A549 (cell line): ENCODE measurements around the gene GPR18. TPM values are rescaled to one million over a fixed set of nuclear protein-coding genes. Genes with fewer than 3 reads are reported as not detected.

Source experiments
- ATAC-seq, 2 experiments: fragments of 200-7000 bp in 1 of 2; fragments of >200 bp in 1 of 2; cut with Nextera tagmentation in 1 of 2; cut with Tn5 transposase in 1 of 2; 3 replicates each; pipeline versions ENCODE4 v1.8.0 to v1.9.1; 2018 to 2020; ENCODE audit warnings: mild to moderate bottlenecking in 1 of 2, moderate library complexity in 1 of 2
- CTCF ChIA-PET: fragments of 300-600 bp; sonication (Branson Sonifier 250); formaldehyde crosslinking; extraction: SDS; loops from one replicate; lab custom pipeline; 2021; ENCODE audit warnings: antibody characterized with exemption, inconsistent platforms; lab: Yijun Ruan, JAX
- POLR2A ChIA-PET: fragments of 350-600 bp; formaldehyde crosslinking; extraction: SDS; loops from one replicate; lab custom pipeline; 2021; ENCODE audit warnings: antibody characterized with exemption, inconsistent platforms; lab: Yijun Ruan, JAX
- DNase-seq, 2 experiments: peaks; one replicate each; pipeline versions ENCODE4 v3.0.0 to v3.0.0-alpha.2; 2011 to 2016; ENCODE audit warnings: low read depth in 1 of 2, low spot score in 1 of 2
- FAIRE-seq: peaks from 2 replicates; lab custom pipeline; 2011; peaks lifted over from hg19 to GRCh38; lab: Jason Lieb, UNC
- H3K27ac ChIP-seq, 2 experiments: fragments of >200 bp; sonication (Bioruptor Twin); formaldehyde crosslinking; 3 replicates each; pipeline ENCODE4 v1.5.1; 2016 to 2017
- H3K4me1 ChIP-seq: fragments of >200 bp; sonication (Bioruptor Twin); formaldehyde crosslinking; 3 replicates; pipeline ENCODE4 v1.6.1; 2016
- H3K4me2 ChIP-seq: fragments of >200 bp; sonication (Bioruptor Twin); formaldehyde crosslinking; 3 replicates; pipeline ENCODE4 v1.6.1; 2016
- H3K4me3 ChIP-seq: fragments of >200 bp; sonication (Bioruptor Twin); formaldehyde crosslinking; 3 replicates; pipeline ENCODE4 v1.5.1; 2016
- H3K9me3 ChIP-seq: fragments of >200 bp; sonication (Bioruptor Twin); formaldehyde crosslinking; 3 replicates; pipeline ENCODE4 v1.6.1; 2016
- BCL3 ChIP-seq: fragments of >200 bp; sonication (Bioruptor Twin); formaldehyde crosslinking; IDR thresholded peaks from 3 replicates; pipeline ENCODE4 v1.6.1; 2016
- BHLHE40 ChIP-seq: IDR thresholded peaks from 2 replicates; pipeline ENCODE4 v1.6.1; 2012; ENCODE audit warnings: low read depth, low read length, inconsistent platforms
- CBX2 ChIP-seq: fragments of 200-600 bp; sonication (generic); IDR thresholded peaks from 2 replicates; pipeline ENCODE4 v1.6.1; 2016; ENCODE audit warnings: low read depth, mild to moderate bottlenecking, borderline replicate concordance
- CEBPB ChIP-seq, 2 experiments: fragments of >200 bp in 1 of 2; sonication (Bioruptor Twin) in 1 of 2; formaldehyde crosslinking in 1 of 2; IDR thresholded peaks; 2 replicates each; pipeline ENCODE4 v1.6.1; 2012 to 2016
- CTCF ChIP-seq: fragments of >200 bp; sonication (Bioruptor Twin); formaldehyde crosslinking; IDR thresholded peaks from 3 replicates; pipeline ENCODE4 v1.5.1; 2016
- EHMT2 ChIP-seq: fragments of 200-600 bp; sonication (generic); IDR thresholded peaks from 2 replicates; pipeline ENCODE4 v1.6.1; 2016; ENCODE audit warnings: antibody characterized with exemption, low read depth, mild to moderate bottlenecking, moderate library complexity
- ESRRA ChIP-seq: fragments of 150-350 bp; IDR thresholded peaks from 2 replicates; pipeline ENCODE4 v1.6.1; 2014; ENCODE audit warnings: mild to moderate bottlenecking, low read length, borderline replicate concordance
- FOSL2 ChIP-seq, 2 experiments: fragments of 450-650 bp in 1 of 2; fragments of >200 bp in 1 of 2; sonication (Bioruptor Twin) in 1 of 2; formaldehyde crosslinking; IDR thresholded peaks; 2 replicates each; pipeline versions ENCODE4 v1.5.0 to v1.6.1; 2016 to 2020; ENCODE audit warnings: mild to moderate bottlenecking in 1 of 2, moderate library complexity in 1 of 2
- HOXA7 ChIP-seq: fragments of 250-450 bp; sonication (Bioruptor Pico); IDR thresholded peaks from 2 replicates; pipeline ENCODE4 v1.5.0; 2020; ENCODE audit warnings: mild to moderate bottlenecking, moderate library complexity
- HOXB13 ChIP-seq: fragments of 250-450 bp; sonication (Bioruptor Pico); IDR thresholded peaks from 2 replicates; pipeline ENCODE4 v1.5.0; 2020; ENCODE audit warnings: low read depth, mild to moderate bottlenecking, moderate library complexity
- JUN ChIP-seq, 2 experiments: fragments of >200 bp; sonication (Bioruptor Twin); formaldehyde crosslinking; IDR thresholded peaks; 2 replicates in 1 of 2; 3 replicates in 1 of 2; pipeline ENCODE4 v1.6.1; 2016 to 2017
- PHF8 ChIP-seq: fragments of 200-600 bp; sonication (generic); IDR thresholded peaks from 2 replicates; pipeline ENCODE4 v1.6.1; 2016; ENCODE audit warnings: low read depth, mild to moderate bottlenecking, antibody characterized with exemption, moderate library complexity, borderline replicate concordance
- POLR2AphosphoS2 ChIP-seq: conservative IDR thresholded peaks from 2 replicates; pipeline ENCODE4 v1.6.1; 2012; ENCODE audit warnings: low read length, improper control_type of control experiment, inconsistent platforms
- RCOR1 ChIP-seq: fragments of 150-350 bp; IDR thresholded peaks from 2 replicates; pipeline ENCODE4 v1.6.1; 2014; ENCODE audit warnings: antibody characterized with exemption, low read length, low read depth
- RFX5 ChIP-seq: fragments of 450-650 bp; IDR thresholded peaks from 2 replicates; pipeline ENCODE4 v1.7.1; 2014; ENCODE audit warnings: antibody characterized with exemption, mild to moderate bottlenecking, moderate library complexity
- TFCP2L1 ChIP-seq: fragments of 250-450 bp; sonication (Bioruptor Pico); IDR thresholded peaks from 2 replicates; pipeline ENCODE4 v1.5.0; 2021; ENCODE audit warnings: mild to moderate bottlenecking
- TP53 ChIP-seq: fragments of 250-450 bp; sonication (Bioruptor Pico); IDR thresholded peaks from 2 replicates; pipeline ENCODE4 v1.5.0; 2021; ENCODE audit warnings: mild to moderate bottlenecking, moderate library complexity
- ZC3H11A ChIP-seq: fragments of 450-650 bp; IDR thresholded peaks from 2 replicates; pipeline ENCODE4 v1.6.1; 2014; ENCODE audit warnings: antibody characterized with exemption, mild to moderate bottlenecking
- ZFP36 ChIP-seq: fragments of 450-650 bp; IDR thresholded peaks from 2 replicates; pipeline ENCODE4 v1.6.1; 2014; ENCODE audit warnings: borderline replicate concordance; ENCODE audit not compliant: partially characterized antibody
- ZSCAN20 ChIP-seq: fragments of 250-450 bp; sonication (Bioruptor Pico); IDR thresholded peaks from 2 replicates; pipeline ENCODE4 v1.8.0; 2022; ENCODE audit warnings: mild to moderate bottlenecking, moderate library complexity
- WGBS: methylation state at CpG from one replicate; pipeline ENCODE4 v1.1.6; 2017; ENCODE audit errors: missing lambda C conversion rate; 5-methylcytosine and 5-hydroxymethylcytosine counted together
- polyA plus RNA-seq, 4 experiments: library from polyadenylated mRNA; depleted of rRNA in 3 of 4; stranded (reverse); fragments of >200 nt; fragmentation: RNase III in 1 of 4; extraction: RNeasy Plus Mini Kit Qiagen cat#74134 plus additional on column Dnase treatment in 1 of 4; gene quantifications; 2 replicates in 3 of 4; 3 replicates in 1 of 4; pipeline ENCODE4 v1.2.3, GENCODE V29; 2011 to 2017
- TF ChIP-seq, protein P1 (sequence below): fragments of >200 bp; sonication (Bioruptor Twin); formaldehyde crosslinking; IDR thresholded peaks from 2 replicates; pipeline ENCODE4 v1.6.1; 2016
- TF ChIP-seq, protein P2 (sequence below): IDR thresholded peaks from 2 replicates; pipeline ENCODE4 v1.6.1; 2012
- TF ChIP-seq, protein P3 (sequence below): fragments of 250-450 bp; sonication (Bioruptor Pico); IDR thresholded peaks from 2 replicates; pipeline ENCODE4 v1.5.0; 2021; ENCODE audit warnings: mild to moderate bottlenecking, moderate library complexity, borderline replicate concordance

Gene GPR18
- polyA plus RNA-seq, 2 of the 4 experiments (the other 2 are of a cell fraction): not detected

- FAIRE-seq (no peak), ATAC-seq (no peak)
- TF ChIP-seq, protein P1, sequence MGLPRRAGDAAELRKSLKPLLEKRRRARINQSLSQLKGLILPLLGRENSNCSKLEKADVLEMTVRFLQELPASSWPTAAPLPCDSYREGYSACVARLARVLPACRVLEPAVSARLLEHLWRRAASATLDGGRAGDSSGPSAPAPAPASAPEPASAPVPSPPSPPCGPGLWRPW: no peak
- TF ChIP-seq CEBPB (IDR thresholded peaks at IDR 0.05) (no peak), RCOR1 (no peak), CBX2 (no peak), POLR2AphosphoS2 (no peak), ZFP36 (no peak), HOXA7 (CRISPR knock-in tag) (no peak), PHF8 (no peak), CTCF (no peak), ZSCAN20 (CRISPR knock-in tag) (no peak), TFCP2L1 (CRISPR knock-in tag) (no peak), RFX5 (no peak), ESRRA (no peak), ZC3H11A (no peak)
- TF ChIP-seq, protein P2, sequence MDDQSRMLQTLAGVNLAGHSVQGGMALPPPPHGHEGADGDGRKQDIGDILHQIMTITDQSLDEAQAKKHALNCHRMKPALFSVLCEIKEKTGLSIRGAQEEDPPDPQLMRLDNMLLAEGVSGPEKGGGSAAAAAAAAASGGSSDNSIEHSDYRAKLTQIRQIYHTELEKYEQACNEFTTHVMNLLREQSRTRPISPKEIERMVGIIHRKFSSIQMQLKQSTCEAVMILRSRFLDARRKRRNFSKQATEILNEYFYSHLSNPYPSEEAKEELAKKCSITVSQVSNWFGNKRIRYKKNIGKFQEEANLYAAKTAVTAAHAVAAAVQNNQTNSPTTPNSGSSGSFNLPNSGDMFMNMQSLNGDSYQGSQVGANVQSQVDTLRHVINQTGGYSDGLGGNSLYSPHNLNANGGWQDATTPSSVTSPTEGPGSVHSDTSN: no peak
- TF ChIP-seq, protein P3, sequence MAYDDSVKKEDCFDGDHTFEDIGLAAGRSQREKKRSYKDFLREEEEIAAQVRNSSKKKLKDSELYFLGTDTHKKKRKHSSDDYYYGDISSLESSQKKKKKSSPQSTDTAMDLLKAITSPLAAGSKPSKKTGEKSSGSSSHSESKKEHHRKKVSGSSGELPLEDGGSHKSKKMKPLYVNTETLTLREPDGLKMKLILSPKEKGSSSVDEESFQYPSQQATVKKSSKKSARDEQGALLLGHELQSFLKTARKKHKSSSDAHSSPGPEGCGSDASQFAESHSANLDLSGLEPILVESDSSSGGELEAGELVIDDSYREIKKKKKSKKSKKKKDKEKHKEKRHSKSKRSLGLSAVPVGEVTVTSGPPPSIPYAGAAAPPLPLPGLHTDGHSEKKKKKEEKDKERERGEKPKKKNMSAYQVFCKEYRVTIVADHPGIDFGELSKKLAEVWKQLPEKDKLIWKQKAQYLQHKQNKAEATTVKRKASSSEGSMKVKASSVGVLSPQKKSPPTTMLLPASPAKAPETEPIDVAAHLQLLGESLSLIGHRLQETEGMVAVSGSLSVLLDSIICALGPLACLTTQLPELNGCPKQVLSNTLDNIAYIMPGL: no peak
- TF ChIP-seq, all 56 proteins: peak for 0
- CTCF ChIA-PET: no interaction called here
- POLR2A ChIA-PET: no interaction called here
- no peak for DNase-seq
- H3K4me3 ChIP-seq: no peak overlapping the region
- H3K4me1 ChIP-seq: peaks cover 12% of the 10 kb centered on the region; the same call in 1 of the 3 replicates
- 95% methylated on average over 2 of the region's 2 CpGs for WGBS
- no peak overlapping the region for H3K27ac ChIP-seq
- H3K4me2 ChIP-seq: no peak overlapping the region
- no peaks in the 10 kb centered on the region for H3K9me3 ChIP-seq
Measured at GRCh38 chr13:99224021-99224420, 34.2 kb downstream of the GPR18 start.

DNA sequence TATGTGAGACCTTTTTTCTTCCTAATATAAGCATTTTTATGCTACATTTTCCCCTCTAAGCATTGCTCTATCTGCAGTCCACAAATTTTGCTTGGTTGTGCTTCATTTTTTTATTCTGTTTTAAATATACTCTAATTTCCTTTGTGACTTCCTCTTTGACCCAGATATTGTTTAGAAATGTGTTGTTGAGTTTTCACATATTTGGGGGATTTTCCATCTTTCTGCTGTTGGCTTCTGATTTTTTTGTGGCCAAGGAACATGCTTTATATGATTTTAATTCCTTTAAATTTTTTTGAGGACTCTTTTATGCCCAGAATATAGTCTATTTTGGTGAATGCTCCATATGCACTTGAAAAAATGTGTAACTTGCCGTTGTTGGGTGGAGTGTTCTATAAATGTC lies 34.6 kb downstream of the GPR18 start:
- ATAC-seq (no peak), FAIRE-seq (no peak)
- CTCF ChIA-PET: no interaction called here

More for the DNA sequence above, 34.6 kb downstream of the GPR18 start:
- Histone ChIP-seq H3K4me2 (no peak overlapping the region), H3K4me3 (no peak overlapping the region), H3K4me1 (peaks cover 8% of the 10 kb centered on the region; the same call in 1 of the 3 replicates), H3K27ac (no peak overlapping the region), H3K9me3 (no peaks in the 10 kb centered on the region)
- DNase-seq: no peak
- POLR2A ChIA-PET: no interaction called here
- WGBS: 94% methylated on average over 1 of the region's 1 CpG
- TF ChIP-seq, protein P3: no peak
- TF ChIP-seq TP53 (no peak), BCL3 (no peak), HOXB13 (CRISPR knock-in tag) (no peak), JUN (IDR thresholded peaks at IDR 0.05) (no peak), FOSL2 (IDR thresholded peaks at IDR 0.05) (no peak), FOSL2 (CRISPR knock-in tag; IDR thresholded peaks at IDR 0.05) (no peak), BHLHE40 (no peak), HOXA7 (CRISPR knock-in tag) (no peak), ZSCAN20 (CRISPR knock-in tag) (no peak), EHMT2 (no peak)
- TF ChIP-seq, protein P1: no peak
